Activated T-helper 17 cell treated with anti-CD3 and anti-CD28 coated beads, Interleukin-2, amount 50 U/mL, for 72 hours (primary cell): ENCODE results near the gene HBEGF. TPM values are rescaled to one million over a fixed set of nuclear protein-coding genes. Genes with fewer than 3 reads are reported as not detected.

ENCODE experiments used
- ATAC-seq: fragments of 150-1000 bp; cut with Tn5 transposase; replicated peaks from 2 replicates; pipeline ENCODE4 v1.10.0; 2021; ENCODE audit warnings: mild to moderate bottlenecking, moderate library complexity
- H3K27ac Mint-ChIP-seq: one replicate; pipeline ENCODE4 v1.8.0; 2022; ENCODE audit warnings: mixed read lengths
- H3K27me3 Mint-ChIP-seq: one replicate; pipeline ENCODE4 v1.8.0; 2022; ENCODE audit warnings: mixed read lengths
- H3K36me3 Mint-ChIP-seq: one replicate; pipeline ENCODE4 v1.8.0; 2022; ENCODE audit warnings: low read depth, mild to moderate bottlenecking, mixed read lengths
- H3K4me1 Mint-ChIP-seq: one replicate; pipeline ENCODE4 v1.8.0; 2022; ENCODE audit warnings: mixed read lengths
- H3K4me3 Mint-ChIP-seq: one replicate; pipeline ENCODE4 v1.8.0; 2022; ENCODE audit warnings: mild to moderate bottlenecking, mixed read lengths
- H3K9me3 Mint-ChIP-seq: one replicate; pipeline ENCODE4 v1.8.0; 2022; ENCODE audit warnings: mixed read lengths
- total RNA-seq, 2 donors: library from RNA; stranded (reverse); gene quantifications; one replicate each; pipeline ENCODE4 v1.2.3, GENCODE V29; 2022

HBEGF gene
- total RNA-seq, 2 donors from 2014 or later = 12.6 to 22.9 TPM

GRCh38 chr5:140312067-140312790 is 34.2 kb downstream of the HBEGF start:
- no peak overlapping the region for H3K27ac Mint-ChIP-seq
- H3K4me1 Mint-ChIP-seq = no peaks in the 10 kb centered on the region
- H3K9me3 Mint-ChIP-seq = no peaks in the 10 kb centered on the region
- H3K4me3 Mint-ChIP-seq = no peak overlapping the region
- peaks cover 7% of the 10 kb centered on the region for H3K27me3 Mint-ChIP-seq
- peak; percentile 23 for ATAC-seq
- H3K36me3 Mint-ChIP-seq = no peaks in the 10 kb centered on the region

DNA sequence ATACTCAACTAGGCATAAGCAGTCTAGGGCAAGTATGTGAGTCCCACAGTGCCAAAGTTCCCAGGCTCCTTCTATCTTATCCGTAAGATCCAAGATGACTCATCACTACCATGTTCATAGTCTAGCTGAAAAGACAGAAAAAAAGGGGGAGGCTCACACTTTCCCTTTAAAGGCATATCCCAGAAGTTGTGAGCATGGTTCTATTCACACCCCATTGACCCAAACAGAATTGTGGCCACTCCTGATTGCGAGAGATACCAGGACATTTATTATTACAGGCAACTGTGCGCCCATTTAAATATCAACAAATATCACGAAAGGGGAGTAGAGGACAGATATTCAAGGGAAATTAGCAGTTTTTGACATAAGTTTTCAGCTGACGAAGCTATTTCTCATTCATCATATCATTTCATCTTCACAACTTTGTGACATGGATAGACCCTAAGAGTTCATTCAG is 35.4 kb downstream of the HBEGF start:
- Mint-ChIP-seq H3K27me3 (peaks cover 11% of the 10 kb centered on the region), H3K9me3 (no peaks in the 10 kb centered on the region), H3K36me3 (no peaks in the 10 kb centered on the region), H3K4me3 (no peak overlapping the region), H3K4me1 (no peaks in the 10 kb centered on the region), H3K27ac (no peak overlapping the region)
- ATAC-seq = no peak

GRCh38 chr5:140310434-140310833 is 36.0 kb downstream of the HBEGF start:
- no peaks in the 10 kb centered on the region for H3K4me1 Mint-ChIP-seq
- H3K27ac Mint-ChIP-seq = no peak overlapping the region
- no peaks in the 10 kb centered on the region for H3K36me3 Mint-ChIP-seq
- no peaks in the 10 kb centered on the region for H3K9me3 Mint-ChIP-seq
- peaks cover 12% of the 10 kb centered on the region for H3K27me3 Mint-ChIP-seq
- no peak overlapping the region for H3K4me3 Mint-ChIP-seq
- no peak for ATAC-seq

DNA sequence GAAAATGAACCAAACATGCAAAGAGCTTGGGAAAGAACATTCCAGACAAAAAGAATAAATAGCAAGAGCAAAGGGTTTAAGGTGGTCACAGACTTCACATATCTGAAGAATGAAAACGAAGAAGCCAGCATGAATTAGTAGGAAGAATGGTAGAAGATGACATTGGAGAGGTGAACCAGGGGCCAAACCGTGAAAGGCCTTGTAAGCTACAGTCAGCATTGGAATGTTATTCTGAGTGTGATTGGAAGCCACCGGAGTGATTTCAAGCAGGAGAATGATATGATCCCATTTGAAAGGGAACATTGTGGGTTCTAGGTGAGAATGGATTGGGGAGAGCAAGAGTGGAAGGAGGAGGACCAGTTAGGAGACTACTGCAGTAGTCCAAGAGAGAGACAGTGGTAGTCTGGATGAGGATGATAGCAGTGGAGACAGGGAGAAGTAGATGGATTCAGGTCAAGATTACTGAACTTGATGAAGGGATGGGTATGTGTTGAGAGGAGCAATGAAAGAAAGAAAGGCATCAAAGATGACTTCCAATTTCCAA is 36.6 kb downstream of the HBEGF start:
- Mint-ChIP-seq H3K4me3 (no peak overlapping the region), H3K27ac (no peak overlapping the region), H3K27me3 (peaks cover 12% of the 10 kb centered on the region), H3K9me3 (no peaks in the 10 kb centered on the region), H3K4me1 (no peaks in the 10 kb centered on the region), H3K36me3 (no peaks in the 10 kb centered on the region)
- no peak for ATAC-seq

DNA sequence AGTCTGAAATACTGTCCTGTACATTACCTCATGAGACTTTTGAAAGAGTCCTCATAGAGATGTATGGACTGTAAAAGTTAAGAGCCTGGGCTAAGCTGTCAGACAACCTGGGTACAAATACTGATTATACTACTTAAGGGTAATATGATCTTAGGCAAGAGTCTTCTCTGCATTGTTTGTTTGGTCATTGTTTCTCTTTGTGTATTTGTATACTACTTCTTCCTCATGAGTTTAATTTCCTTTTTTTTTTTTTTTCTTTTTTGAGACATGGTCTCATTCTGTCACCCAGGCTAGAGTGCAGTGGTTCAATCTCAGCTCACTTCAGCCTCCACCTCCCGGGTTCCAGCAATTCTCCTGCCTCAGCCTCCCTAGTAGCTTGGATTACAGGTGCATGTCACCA is 40.9 kb downstream of the HBEGF start:
- ATAC-seq = no peak
- H3K27ac Mint-ChIP-seq = no peak overlapping the region
- peaks cover 2% of the 10 kb centered on the region for H3K36me3 Mint-ChIP-seq
- H3K4me1 Mint-ChIP-seq = peaks cover 4% of the 10 kb centered on the region
- H3K27me3 Mint-ChIP-seq = peaks cover 12% of the 10 kb centered on the region
- H3K9me3 Mint-ChIP-seq = no peaks in the 10 kb centered on the region
- H3K4me3 Mint-ChIP-seq = no peak overlapping the region

DNA sequence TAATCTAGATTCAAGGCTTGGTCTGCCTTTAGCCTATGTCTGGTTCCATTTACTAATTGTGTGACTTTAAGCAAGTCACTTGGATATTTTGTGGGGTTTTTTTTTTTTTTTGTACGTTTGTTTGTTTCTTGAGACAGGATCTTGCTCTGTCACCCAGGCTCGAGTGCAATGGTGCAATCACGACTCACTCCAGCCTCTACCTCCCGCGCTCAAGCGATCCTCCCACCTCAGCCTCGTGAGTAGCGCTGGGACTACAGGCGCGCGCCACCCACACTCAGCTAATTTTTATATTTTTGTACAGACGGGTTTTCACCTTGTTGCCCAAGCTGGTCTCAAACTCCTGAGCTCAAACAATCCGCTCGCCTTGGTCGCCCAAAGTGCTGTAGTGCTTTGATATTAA is 42.4 kb downstream of the HBEGF start:
- Mint-ChIP-seq H3K27me3 (peaks cover 6% of the 10 kb centered on the region), H3K9me3 (no peaks in the 10 kb centered on the region), H3K27ac (no peak overlapping the region), H3K4me3 (peak overlapping the region; percentile 34), H3K4me1 (peaks cover 4% of the 10 kb centered on the region), H3K36me3 (peaks cover 17% of the 10 kb centered on the region)
- no peak for ATAC-seq

DNA sequence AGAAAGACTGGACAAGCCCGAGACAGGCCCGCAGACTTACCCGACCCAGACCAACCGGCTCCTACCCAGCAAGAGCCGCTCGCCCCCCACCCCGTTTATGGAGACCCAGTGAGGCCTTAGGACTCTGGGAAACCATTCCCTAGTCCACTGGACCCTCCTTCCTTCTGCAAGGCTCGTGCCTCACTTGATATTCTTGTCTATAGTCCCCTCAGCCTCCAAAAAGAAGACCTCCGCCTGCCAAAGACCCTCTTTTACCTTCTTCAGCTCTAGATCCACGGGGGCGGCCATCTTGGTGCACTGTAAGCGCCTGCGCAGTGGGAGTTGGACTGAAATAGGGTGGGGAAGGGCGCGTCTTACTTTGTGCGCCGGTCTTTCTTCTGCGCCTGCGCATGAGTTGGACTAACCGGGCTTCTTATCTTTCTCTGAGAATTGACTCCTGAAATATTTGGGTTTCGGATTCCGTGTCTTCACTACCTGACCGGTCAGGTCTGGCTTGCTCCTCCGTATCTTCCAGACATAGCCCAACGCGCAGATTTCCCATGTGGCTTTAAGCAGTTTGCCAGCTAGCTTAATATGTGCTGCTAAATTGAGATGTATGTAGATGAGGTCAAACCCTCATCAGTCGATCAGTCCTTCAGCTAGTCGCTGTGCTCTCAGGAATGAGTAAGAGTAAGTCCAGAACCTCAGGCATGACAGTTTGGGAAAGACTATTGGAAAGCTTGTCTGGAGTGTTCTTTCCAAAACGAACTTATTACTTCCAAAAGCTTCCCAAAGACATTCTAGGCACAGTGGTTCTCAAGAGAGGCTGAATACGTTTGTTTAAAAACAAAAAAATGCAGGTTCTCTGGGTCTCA is 43.4 kb downstream of the HBEGF start, which contains the start of gene PFDN1:
PFDN1 (minus strand) TSS at position 316 of the 854 bp plus-strand sequence; CDS start at position 288, 28 bp downstream.
- Mint-ChIP-seq H3K4me3 (peak within 1 kb of the TSS; percentile 88), H3K4me1 (peaks cover 8% of the 10 kb centered on the region), H3K36me3 (peaks cover 26% of the 10 kb centered on the region), H3K27me3 (peaks cover 6% of the 10 kb centered on the region), H3K9me3 (no peaks in the 10 kb centered on the region), H3K27ac (peak within 1 kb of the TSS; percentile 96)
- peak; percentile 98 for ATAC-seq

GRCh38 chr5:140301136-140301535 is 45.3 kb downstream of the HBEGF start:
- peaks cover 2% of the 10 kb centered on the region for H3K27me3 Mint-ChIP-seq
- peaks cover 45% of the 10 kb centered on the region for H3K36me3 Mint-ChIP-seq
- no peak for ATAC-seq
- H3K27ac Mint-ChIP-seq = no peak overlapping the region
- H3K4me1 Mint-ChIP-seq = peaks cover 19% of the 10 kb centered on the region
- no peaks in the 10 kb centered on the region for H3K9me3 Mint-ChIP-seq
- no peak overlapping the region for H3K4me3 Mint-ChIP-seq

DNA sequence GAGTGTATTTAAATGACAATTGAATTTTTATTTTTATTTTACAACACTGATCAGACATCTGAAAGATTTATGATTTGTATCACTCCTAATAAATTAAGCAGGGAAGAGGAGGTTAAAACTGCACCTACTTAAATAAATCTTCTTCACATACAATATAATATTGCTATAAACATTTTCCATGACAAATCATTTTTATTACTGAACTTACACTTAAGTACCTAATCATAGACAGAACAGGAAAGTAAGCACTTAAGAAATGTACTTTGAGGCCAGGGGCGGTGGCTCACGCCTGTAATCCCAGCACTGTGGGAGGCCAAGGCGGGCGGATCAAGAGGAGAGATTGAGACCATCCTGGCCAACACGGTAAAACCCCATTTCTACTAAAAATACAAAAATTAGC is 47.3 kb downstream of the HBEGF start:
- H3K27me3 Mint-ChIP-seq = no peaks in the 10 kb centered on the region
- peaks cover 28% of the 10 kb centered on the region for H3K4me1 Mint-ChIP-seq
- ATAC-seq = no peak
- H3K36me3 Mint-ChIP-seq = peaks cover 54% of the 10 kb centered on the region
- no peaks in the 10 kb centered on the region for H3K9me3 Mint-ChIP-seq
- no peak overlapping the region for H3K27ac Mint-ChIP-seq
- no peak overlapping the region for H3K4me3 Mint-ChIP-seq

- no peaks in the 10 kb centered on the region for H3K27me3 Mint-ChIP-seq
- no peak overlapping the region for H3K27ac Mint-ChIP-seq
- H3K4me1 Mint-ChIP-seq = peaks cover 28% of the 10 kb centered on the region
- no peak overlapping the region for H3K4me3 Mint-ChIP-seq
- peaks cover 54% of the 10 kb centered on the region for H3K36me3 Mint-ChIP-seq
- H3K9me3 Mint-ChIP-seq = no peaks in the 10 kb centered on the region
- peak; percentile 38 for ATAC-seq
These were observed 48.2 kb downstream of the HBEGF start for GRCh38 chr5:140298183-140298601.

DNA sequence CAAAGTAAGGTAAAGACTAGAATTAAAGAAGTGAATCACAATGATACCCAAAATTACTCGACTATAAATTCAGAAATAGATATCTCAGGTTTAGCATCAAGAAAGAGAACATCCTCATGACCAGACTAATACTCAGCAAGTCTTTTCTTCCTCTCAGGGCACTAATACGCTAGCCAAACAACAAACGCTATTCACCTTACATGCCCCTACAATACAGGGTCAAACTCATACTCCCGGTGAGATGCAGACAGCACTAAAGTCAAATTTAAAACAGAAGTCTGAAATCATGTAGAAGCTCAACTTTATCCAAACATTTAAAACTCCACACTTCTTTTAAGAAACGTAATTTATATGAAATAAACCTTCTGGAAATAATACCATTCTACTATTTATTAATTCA is 49.1 kb downstream of the HBEGF start:
- no peak for ATAC-seq
- Mint-ChIP-seq H3K9me3 (no peaks in the 10 kb centered on the region), H3K27ac (no peak overlapping the region), H3K27me3 (no peaks in the 10 kb centered on the region), H3K4me1 (peaks cover 28% of the 10 kb centered on the region), H3K36me3 (peaks cover 54% of the 10 kb centered on the region), H3K4me3 (no peak overlapping the region)

DNA sequence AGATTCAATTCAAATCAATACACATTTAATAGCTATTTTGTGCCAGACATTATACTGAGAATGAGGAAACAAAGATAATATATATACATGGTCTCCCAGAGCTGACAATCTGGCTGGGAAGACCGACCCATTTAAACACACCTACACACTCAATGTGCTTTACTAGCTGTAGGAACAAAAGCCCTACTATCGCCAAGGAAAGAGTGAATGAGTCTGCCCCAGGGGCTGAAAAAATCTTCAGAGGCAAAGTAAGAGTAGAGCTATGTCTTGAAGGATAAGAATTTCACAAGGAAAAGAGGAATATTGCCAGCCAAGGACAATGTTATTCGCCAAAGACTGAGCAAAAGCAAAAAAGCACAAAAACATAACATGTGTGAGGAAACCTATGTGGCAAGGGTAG is 50.1 kb downstream of the HBEGF start:
- H3K27me3 Mint-ChIP-seq = no peaks in the 10 kb centered on the region
- H3K4me3 Mint-ChIP-seq = no peak overlapping the region
- H3K36me3 Mint-ChIP-seq = peaks cover 54% of the 10 kb centered on the region
- H3K27ac Mint-ChIP-seq = no peak overlapping the region
- ATAC-seq = no peak
- no peaks in the 10 kb centered on the region for H3K9me3 Mint-ChIP-seq
- peaks cover 28% of the 10 kb centered on the region for H3K4me1 Mint-ChIP-seq

DNA sequence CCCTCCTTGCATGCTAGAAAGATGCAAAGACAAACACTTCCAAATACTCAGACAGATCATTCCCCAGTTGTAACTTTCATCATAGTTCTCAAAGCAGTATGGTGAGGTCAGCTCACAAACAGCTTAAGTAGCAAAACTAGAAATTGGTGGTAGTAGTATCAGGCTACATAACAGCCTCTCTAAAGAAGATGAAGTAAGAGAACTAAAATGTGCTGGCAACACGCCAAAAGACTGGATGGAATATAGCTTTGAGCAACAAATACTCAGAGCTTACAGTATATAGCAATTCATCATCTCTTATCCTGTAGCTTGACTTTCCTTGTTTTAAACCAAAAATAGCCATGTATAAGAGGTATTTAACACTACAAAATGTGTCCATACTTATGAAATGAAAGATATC is 51.0 kb downstream of the HBEGF start:
- no peaks in the 10 kb centered on the region for H3K9me3 Mint-ChIP-seq
- peaks cover 52% of the 10 kb centered on the region for H3K36me3 Mint-ChIP-seq
- peaks cover 29% of the 10 kb centered on the region for H3K4me1 Mint-ChIP-seq
- no peaks in the 10 kb centered on the region for H3K27me3 Mint-ChIP-seq
- H3K27ac Mint-ChIP-seq = no peak overlapping the region
- no peak for ATAC-seq
- no peak overlapping the region for H3K4me3 Mint-ChIP-seq

DNA sequence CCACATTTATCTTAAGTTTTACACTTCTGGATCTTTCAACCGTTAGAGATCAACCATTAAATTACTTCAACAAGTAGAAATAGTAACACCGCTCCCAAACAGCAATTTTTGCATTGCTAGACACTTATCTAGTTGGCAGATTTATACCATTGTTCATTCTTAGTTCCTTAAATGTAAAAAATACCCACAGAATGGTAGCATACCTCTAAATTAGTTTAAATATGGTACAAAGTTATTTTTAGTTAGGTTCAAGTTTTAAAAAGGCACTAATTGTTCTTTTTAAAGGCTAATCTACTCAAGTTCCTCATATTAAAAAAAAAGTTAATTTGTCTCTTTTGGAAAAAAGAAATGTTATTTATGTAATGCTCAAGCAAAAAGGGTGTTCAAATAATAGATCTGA is 51.6 kb downstream of the HBEGF start:
- H3K27me3 Mint-ChIP-seq = no peaks in the 10 kb centered on the region
- no peak for ATAC-seq
- H3K4me1 Mint-ChIP-seq = peaks cover 29% of the 10 kb centered on the region
- no peaks in the 10 kb centered on the region for H3K9me3 Mint-ChIP-seq
- H3K4me3 Mint-ChIP-seq = no peak overlapping the region
- H3K27ac Mint-ChIP-seq = no peak overlapping the region
- peaks cover 45% of the 10 kb centered on the region for H3K36me3 Mint-ChIP-seq

DNA sequence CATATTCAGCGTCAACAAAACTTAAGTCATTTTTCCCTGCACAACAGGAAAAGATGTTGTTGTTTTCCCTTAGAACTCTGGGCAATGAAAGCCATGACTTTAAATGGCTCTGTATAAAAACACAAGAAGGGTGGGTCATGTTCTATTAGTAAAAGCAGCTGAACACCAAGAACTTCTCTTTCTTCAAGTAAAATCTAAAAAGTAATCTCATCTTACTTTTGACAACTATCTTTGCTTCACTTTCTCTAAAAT is 52.6 kb downstream of the HBEGF start:
- H3K4me3 Mint-ChIP-seq = no peak overlapping the region
- no peak for ATAC-seq
- no peaks in the 10 kb centered on the region for H3K27me3 Mint-ChIP-seq
- no peak overlapping the region for H3K27ac Mint-ChIP-seq
- no peaks in the 10 kb centered on the region for H3K9me3 Mint-ChIP-seq
- peaks cover 29% of the 10 kb centered on the region for H3K4me1 Mint-ChIP-seq
- peaks cover 35% of the 10 kb centered on the region for H3K36me3 Mint-ChIP-seq
